ENCODE results near the gene SLC44A1. TPM values are rescaled to one million over a fixed set of nuclear protein-coding genes. Genes with fewer than 3 reads are reported as not detected.

SLC44A1 gene
- total RNA-seq, 4 donors from 2014 or later = 35.4 to 62.3 (median 48.2) TPM

DNA sequence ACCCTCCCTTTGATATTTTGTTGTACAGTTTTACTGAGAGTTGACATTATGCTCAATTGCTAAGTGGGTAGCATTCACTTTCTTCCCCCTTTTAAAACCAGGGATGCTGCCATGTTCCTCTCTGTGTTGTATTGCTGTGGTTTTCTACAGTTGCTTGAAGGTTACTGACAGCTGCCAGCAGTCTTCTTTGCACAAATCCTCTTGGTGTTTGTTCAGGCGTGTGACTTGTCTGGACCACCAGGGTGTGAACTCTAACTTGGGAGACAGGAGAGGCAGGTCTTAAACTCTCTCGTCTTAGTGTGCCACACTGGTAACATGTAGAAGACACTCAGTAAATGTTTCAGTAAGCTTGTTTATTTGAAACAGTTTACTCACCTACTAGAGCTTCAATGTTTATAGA lies 25.1 kb downstream of the SLC44A1 start:
- TF ChIP-seq, protein P1, sequence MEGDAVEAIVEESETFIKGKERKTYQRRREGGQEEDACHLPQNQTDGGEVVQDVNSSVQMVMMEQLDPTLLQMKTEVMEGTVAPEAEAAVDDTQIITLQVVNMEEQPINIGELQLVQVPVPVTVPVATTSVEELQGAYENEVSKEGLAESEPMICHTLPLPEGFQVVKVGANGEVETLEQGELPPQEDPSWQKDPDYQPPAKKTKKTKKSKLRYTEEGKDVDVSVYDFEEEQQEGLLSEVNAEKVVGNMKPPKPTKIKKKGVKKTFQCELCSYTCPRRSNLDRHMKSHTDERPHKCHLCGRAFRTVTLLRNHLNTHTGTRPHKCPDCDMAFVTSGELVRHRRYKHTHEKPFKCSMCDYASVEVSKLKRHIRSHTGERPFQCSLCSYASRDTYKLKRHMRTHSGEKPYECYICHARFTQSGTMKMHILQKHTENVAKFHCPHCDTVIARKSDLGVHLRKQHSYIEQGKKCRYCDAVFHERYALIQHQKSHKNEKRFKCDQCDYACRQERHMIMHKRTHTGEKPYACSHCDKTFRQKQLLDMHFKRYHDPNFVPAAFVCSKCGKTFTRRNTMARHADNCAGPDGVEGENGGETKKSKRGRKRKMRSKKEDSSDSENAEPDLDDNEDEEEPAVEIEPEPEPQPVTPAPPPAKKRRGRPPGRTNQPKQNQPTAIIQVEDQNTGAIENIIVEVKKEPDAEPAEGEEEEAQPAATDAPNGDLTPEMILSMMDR (IDR thresholded peaks at IDR 0.05) = no peak
- DNase-seq (ENCODE audit: low spot score) = no peak
- ATAC-seq (ENCODE audit: low FRiP score) = no peak

DNA sequence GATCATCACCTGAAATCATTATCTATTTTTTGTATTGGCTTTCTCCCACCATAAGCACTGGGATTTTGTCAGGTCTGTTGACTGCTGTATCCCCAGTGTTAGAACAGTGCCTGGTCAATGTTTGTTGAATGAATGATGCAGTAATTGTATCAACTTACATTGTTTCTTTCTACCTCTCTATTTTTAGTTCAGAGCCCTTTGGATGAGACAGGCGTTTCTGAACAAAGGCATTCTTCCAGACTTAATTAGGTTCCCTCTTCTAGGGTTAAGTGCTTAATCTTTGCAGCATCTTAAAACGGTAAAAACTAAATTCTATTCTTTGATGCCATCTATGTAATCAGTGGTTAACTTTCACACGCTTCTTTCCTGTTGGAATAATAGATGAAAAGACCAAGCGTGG lies 26.3 kb downstream of the SLC44A1 start:
- ATAC-seq (ENCODE audit: low FRiP score) (no peak), DNase-seq (ENCODE audit: low spot score) (no peak)

DNA sequence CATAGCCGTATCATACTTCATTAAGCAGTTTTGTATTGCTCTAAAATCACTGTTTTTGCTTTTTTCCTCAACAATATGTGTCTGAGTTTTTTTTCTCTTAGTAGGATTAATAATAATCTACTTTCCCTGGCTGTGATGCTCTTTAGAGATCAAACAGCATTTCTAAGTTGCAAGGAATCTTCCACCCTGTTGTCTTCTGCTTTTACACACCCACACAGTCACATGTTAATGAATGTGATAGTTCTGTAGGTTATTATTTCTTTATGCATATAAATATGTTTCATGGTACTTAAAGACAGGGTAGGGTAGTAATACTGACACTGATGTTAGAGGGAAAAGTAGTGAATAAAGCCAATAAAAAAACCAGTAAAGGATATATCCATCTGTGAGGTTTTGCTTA lies 29.3 kb downstream of the SLC44A1 start:
- TF ChIP-seq, protein P1 (IDR thresholded peaks at IDR 0.05) = no peak
- no peak for ATAC-seq (ENCODE audit: low FRiP score)

More for the DNA sequence above, 26.3 kb downstream of the SLC44A1 start:
- TF ChIP-seq, protein P1 (IDR thresholded peaks at IDR 0.05) = no peak

DNA sequence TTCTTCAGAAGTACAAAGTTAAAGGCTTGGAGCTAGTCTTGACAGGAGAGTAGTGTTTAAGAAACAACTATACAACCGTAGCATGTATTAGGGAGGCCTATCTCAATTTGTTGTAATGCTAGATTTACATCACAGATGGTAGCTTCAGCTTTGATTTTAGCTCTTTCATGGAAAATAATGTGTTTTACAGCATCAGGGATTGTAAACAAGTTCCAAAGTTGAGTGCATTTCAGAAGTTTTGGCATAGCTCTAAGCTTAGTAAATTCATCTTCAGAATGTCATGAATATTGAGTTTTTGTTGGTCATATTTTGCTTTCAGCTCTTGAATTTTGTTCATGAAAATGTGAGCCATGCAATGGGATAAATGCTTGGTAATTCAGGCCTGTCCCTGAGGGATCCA lies 30.7 kb downstream of the SLC44A1 start:
- ATAC-seq (ENCODE audit: low FRiP score) (no peak), DNase-seq (ENCODE audit: low spot score) (no peak)
- TF ChIP-seq, protein P1 (IDR thresholded peaks at IDR 0.05) = no peak

More for the DNA sequence above, 29.3 kb downstream of the SLC44A1 start:
- no peak for DNase-seq (ENCODE audit: low spot score)

DNA sequence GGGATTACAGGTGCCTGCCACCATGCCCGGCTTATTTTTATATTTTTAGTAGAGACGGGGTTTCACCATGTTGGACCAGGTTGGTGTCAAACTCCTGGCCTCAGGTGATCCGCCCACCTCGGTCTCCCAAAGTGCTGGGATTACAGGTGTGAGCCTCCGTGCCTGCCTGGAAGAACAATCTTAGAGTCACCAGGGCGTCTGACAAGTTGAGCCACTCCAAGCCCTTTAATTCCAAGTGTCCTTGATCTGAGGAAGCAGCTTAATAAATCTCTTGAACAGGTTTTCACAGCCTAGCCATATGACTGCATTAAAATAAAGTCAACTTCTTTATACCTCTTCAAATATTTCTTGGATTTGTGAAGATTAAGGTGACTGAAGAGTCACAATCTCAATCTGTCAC lies 31.5 kb downstream of the SLC44A1 start:
- TF ChIP-seq, protein P1 (IDR thresholded peaks at IDR 0.05) = no peak
- no peak for DNase-seq (ENCODE audit: low spot score)
- no peak for ATAC-seq (ENCODE audit: low FRiP score)

DNA sequence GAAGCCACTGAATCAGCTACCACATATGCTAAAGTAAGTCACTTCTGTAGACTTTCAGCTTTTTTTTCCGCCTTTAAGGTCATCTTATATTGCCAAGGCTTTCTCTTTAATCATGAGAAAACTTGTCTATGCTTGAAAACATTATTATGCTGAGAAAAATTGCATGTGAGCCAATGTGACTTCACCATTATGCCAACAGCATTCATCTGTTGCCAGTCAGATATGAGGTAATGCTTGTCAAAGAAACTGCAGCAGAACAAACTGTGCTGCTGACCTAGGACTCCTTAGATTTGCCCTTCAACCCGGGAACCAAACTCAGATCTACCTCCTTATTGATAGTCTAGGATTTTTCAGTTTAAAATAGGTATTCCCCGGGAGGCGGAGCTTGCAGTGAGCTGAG lies 34.3 kb downstream of the SLC44A1 start:
- ATAC-seq (ENCODE audit: low FRiP score) = no peak
- DNase-seq (ENCODE audit: low spot score) = no peak
- TF ChIP-seq, protein P1 (IDR thresholded peaks at IDR 0.05) = no peak

DNA sequence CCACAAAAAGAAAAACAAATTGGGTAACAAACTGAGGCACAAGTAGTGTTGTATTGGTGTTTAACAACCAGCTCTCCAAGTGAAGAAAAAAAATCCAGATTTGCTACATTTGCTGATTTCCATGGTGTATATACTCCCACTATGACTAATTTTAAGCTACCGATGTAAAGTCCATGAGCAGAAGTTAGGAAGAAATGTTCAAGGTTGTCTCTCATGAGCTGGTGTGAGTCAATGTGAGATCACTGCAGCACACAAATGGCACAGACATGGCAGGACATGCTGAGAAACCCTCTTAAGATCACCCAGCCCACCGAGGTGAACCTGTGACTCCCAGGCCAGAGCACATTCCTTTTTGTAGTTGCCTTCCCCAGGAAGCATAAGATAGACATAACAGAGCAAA lies 36.2 kb downstream of the SLC44A1 start:
- ATAC-seq (ENCODE audit: low FRiP score) (peak; percentile 32), DNase-seq (ENCODE audit: low spot score) (no peak)
- TF ChIP-seq, protein P1 (IDR thresholded peaks at IDR 0.05) = no peak

All from omental fat pad (tissue), 4 donors.